Prostate gland (tissue), 2 donors: ENCODE data around the gene SH2D7.

Experiments used
- CTCF ChIP-seq, 4 experiments: fragments of 200-600 bp in 2 of 4; fragments of 450-650 bp in 2 of 4; sonication (generic) in 2 of 4; IDR thresholded peaks; 1 replicate in 3 of 4; 2 replicates in 1 of 4; pipeline ENCODE4 v1.5.1; 2016 to 2019; ENCODE audit warnings: antibody characterized with exemption in 4 of 4, mild to moderate bottlenecking in 2 of 4, moderate library complexity in 2 of 4
- POLR2A ChIP-seq: fragments of 450-650 bp; IDR thresholded peaks from one replicate; pipeline ENCODE4 v1.6.1; 2016; ENCODE audit warnings: antibody characterized with exemption, mild to moderate bottlenecking
- POLR2AphosphoS5 ChIP-seq: sonication (generic); formaldehyde crosslinking; IDR thresholded peaks from one replicate; pipeline ENCODE4 v1.6.1; 2017; ENCODE audit warnings: antibody characterized with exemption

- TF ChIP-seq POLR2A: no peak
- TF ChIP-seq CTCF (IDR thresholded peaks at IDR 0.05): no peak
- TF ChIP-seq POLR2AphosphoS5: no peak
These were observed 18.6 kb downstream of the SH2D7 start for GRCh38 chr15:78110916-78111475.
